ENCODE measurements around the gene MAPK8IP2.
A peak's percentile ranks its signal among the peaks of the same experiment; 100 is the strongest.
"Not testable (repeated sequence)": the region's sequence is repeated elsewhere in the genome, so short reads cannot be mapped to it uniquely, and the experiment has no call there.

Gene MAPK8IP2

GRCh38 chr22:50641696-50642607 is 41.4 kb downstream of the MAPK8IP2 start:
- DNase-seq = peak; percentile 85

GRCh38 chr22:50643021-50643820 is 42.6 kb downstream of the MAPK8IP2 start:
- not testable (repeated sequence) for DNase-seq

GRCh38 chr22:50643821-50644101 is 43.2 kb downstream of the MAPK8IP2 start:
- DNase-seq = not testable (repeated sequence)

- no peak for DNase-seq
Measured at GRCh38 chr22:50653256-50653655, 52.7 kb downstream of the MAPK8IP2 start.

GRCh38 chr22:50654664-50655063 is 54.1 kb downstream of the MAPK8IP2 start:
- DNase-seq = not testable (repeated sequence)

GRCh38 chr22:50656122-50657070 is 55.8 kb downstream of the MAPK8IP2 start:
- no peak for DNase-seq

- no peak for DNase-seq
Measured at GRCh38 chr22:50657925-50658324, 57.3 kb downstream of the MAPK8IP2 start.

GRCh38 chr22:50659711-50660110 is 59.1 kb downstream of the MAPK8IP2 start:
- DNase-seq = not testable (repeated sequence)

- no peak for DNase-seq
Measured at GRCh38 chr22:50660306-50660705, 59.7 kb downstream of the MAPK8IP2 start.

Measured in retina (tissue), 1 donor.